ENCODE data around the gene ANXA2. TPM values are rescaled to one million over a fixed set of nuclear protein-coding genes. Genes with fewer than 3 reads are reported as not detected.

Gene ANXA2
- total and polyA plus RNA-seq, 4 donors = 62.7 to 138 (median 107) TPM

DNA sequence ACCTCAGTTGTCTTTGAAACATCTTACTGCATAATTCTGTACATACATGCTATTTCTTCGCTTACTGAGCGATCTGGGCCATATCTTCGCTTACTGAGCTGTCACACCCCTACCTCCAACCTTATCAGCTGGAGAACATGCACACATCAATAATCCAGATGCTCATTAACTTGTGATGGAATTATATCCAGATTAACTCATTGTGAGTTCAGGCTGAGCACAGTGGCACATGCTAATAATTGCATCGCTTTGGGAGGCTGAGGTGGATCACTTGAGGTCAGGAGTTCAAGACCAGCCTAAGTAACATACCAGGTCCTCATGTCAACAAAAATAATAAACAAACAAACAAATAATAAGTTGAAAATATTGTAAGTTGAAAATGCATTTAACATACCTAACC, 19.3 kb upstream of the ANXA2 start:
- Histone ChIP-seq H3K4me1 (ENCODE audit: control insufficient read depth in 4 of 4, insufficient read depth in 4 of 4, low read length in 3 of 4) (peaks cover 0 to 5% (median 3%) of the 10 kb centered on the region in 4 donors), H3K9ac (ENCODE audit: low read depth in 1 of 2, low read length in 2 of 2) (no peak overlapping the region), H3K27ac (ENCODE audit: low read depth in 1 of 2, low read length in 2 of 2) (no peak overlapping the region), H3K4me3 (ENCODE audit: low read depth in 1 of 3, low read length in 3 of 3) (no peak overlapping the region), H3K27me3 (ENCODE audit: control insufficient read depth in 4 of 4, insufficient read depth in 4 of 4, low read length in 3 of 4) (no peaks in the 10 kb centered on the region), H3K9me3 (ENCODE audit: control insufficient read depth in 4 of 4, low read length in 3 of 4) (no peaks in the 10 kb centered on the region), H3K36me3 (ENCODE audit: control insufficient read depth in 4 of 4, insufficient read depth in 3 of 4, low read depth in 1 of 4, low read length in 3 of 4) (peaks cover 0 to 1% (median 0%) of the 10 kb centered on the region in 4 donors)
- no peak for DNase-seq (ENCODE audit: low spot score)
- no peak for TF ChIP-seq JUND (IDR thresholded peaks at IDR 0.05)
- no peak for TF ChIP-seq FOXA1 (IDR thresholded peaks at IDR 0.05)
- no peak for TF ChIP-seq FOXA2 (IDR thresholded peaks at IDR 0.05)
- no peak for TF ChIP-seq RXRA (IDR thresholded peaks at IDR 0.05)
- no peak for TF ChIP-seq GABPA (IDR thresholded peaks at IDR 0.05 in 1 of 2, conservative IDR thresholded peaks at IDR 0.05 in 1 of 2)
- no peak for TF ChIP-seq HNF4A (conservative IDR thresholded peaks at IDR 0.05)
- TF ChIP-seq, protein P1, sequence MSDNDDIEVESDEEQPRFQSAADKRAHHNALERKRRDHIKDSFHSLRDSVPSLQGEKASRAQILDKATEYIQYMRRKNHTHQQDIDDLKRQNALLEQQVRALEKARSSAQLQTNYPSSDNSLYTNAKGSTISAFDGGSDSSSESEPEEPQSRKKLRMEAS (IDR thresholded peaks at IDR 0.05) = no peak
- TF ChIP-seq TAF1 (conservative IDR thresholded peaks at IDR 0.05) = no peak
- no peak for TF ChIP-seq NR2F2 (IDR thresholded peaks at IDR 0.05)
- TF ChIP-seq EGR1 (IDR thresholded peaks at IDR 0.05; ENCODE audit: low read depth in 2 of 2) = no peak
- TF ChIP-seq SP1 (IDR thresholded peaks at IDR 0.05) = no peak
- TF ChIP-seq CTCF (IDR thresholded peaks at IDR 0.05; ENCODE audit: low read depth, low read length, missing input control) = no peak
- no peak for TF ChIP-seq ZBTB33 (IDR thresholded peaks at IDR 0.05)
- WGBS = 93% methylated on average over 4 of the region's 4 CpGs

GRCh38 chr15:60416484-60416883, 18.7 kb upstream of the ANXA2 start:
- Histone ChIP-seq H3K9ac (ENCODE audit: low read depth in 1 of 2, low read length in 2 of 2) (no peak overlapping the region), H3K4me3 (ENCODE audit: low read depth in 1 of 3, low read length in 3 of 3) (no peak overlapping the region), H3K36me3 (ENCODE audit: control insufficient read depth in 4 of 4, insufficient read depth in 3 of 4, low read depth in 1 of 4, low read length in 3 of 4) (peaks cover 0 to 1% (median 0%) of the 10 kb centered on the region in 4 donors), H3K27me3 (ENCODE audit: control insufficient read depth in 4 of 4, insufficient read depth in 4 of 4, low read length in 3 of 4) (no peaks in the 10 kb centered on the region), H3K4me1 (ENCODE audit: control insufficient read depth in 4 of 4, insufficient read depth in 4 of 4, low read length in 3 of 4) (peaks cover 0 to 5% (median 2%) of the 10 kb centered on the region in 4 donors), H3K9me3 (ENCODE audit: control insufficient read depth in 4 of 4, low read length in 3 of 4) (no peaks in the 10 kb centered on the region), H3K27ac (ENCODE audit: low read depth in 1 of 2, low read length in 2 of 2) (no peak overlapping the region)
- DNase-seq (ENCODE audit: low spot score) = no peak
- WGBS = 98% methylated on average over 3 of the region's 3 CpGs
- TF ChIP-seq REST (IDR thresholded peaks at IDR 0.05) = no peak
- no peak for TF ChIP-seq YY1 (IDR thresholded peaks at IDR 0.05)
- TF ChIP-seq, protein P2, sequence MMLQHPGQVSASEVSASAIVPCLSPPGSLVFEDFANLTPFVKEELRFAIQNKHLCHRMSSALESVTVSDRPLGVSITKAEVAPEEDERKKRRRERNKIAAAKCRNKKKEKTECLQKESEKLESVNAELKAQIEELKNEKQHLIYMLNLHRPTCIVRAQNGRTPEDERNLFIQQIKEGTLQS (IDR thresholded peaks at IDR 0.05) = no peak
- no peak for TF ChIP-seq CTCF (IDR thresholded peaks at IDR 0.05; ENCODE audit: low read depth, low read length, missing input control)
- no peak for TF ChIP-seq FOXA2 (IDR thresholded peaks at IDR 0.05)
- no peak for TF ChIP-seq SP1 (IDR thresholded peaks at IDR 0.05)
- TF ChIP-seq ZBTB33 (IDR thresholded peaks at IDR 0.05) = no peak

All from liver (tissue), 9 donors.